GM13977 (cell line): ENCODE data around the gene SUMO4.

ENCODE experiments used
- DNase-seq: peaks from one replicate; pipeline ENCODE4 v3.0.0; 2012; ENCODE audit warnings: low spot score
- CTCF ChIP-seq: IDR thresholded peaks from 2 replicates; pipeline ENCODE4 v1.5.1; 2012; ENCODE audit warnings: mild to moderate bottlenecking, control low read depth; ENCODE audit not compliant: insufficient read depth; ENCODE audit errors: extremely low read depth, missing control alignments
- in situ Hi-C: fragments of 300-500 bp; cut with MboI; formaldehyde crosslinking; loops from one replicate; pipeline ENCODE4 v1.12.0; 2022; ENCODE audit warnings: low sequenced_read_pairs, low pct_unique_long_range_greater_than_20kb, mixed read lengths, inconsistent platforms; ENCODE audit not compliant: unreplicated experiment

The SUMO4 gene

DNA sequence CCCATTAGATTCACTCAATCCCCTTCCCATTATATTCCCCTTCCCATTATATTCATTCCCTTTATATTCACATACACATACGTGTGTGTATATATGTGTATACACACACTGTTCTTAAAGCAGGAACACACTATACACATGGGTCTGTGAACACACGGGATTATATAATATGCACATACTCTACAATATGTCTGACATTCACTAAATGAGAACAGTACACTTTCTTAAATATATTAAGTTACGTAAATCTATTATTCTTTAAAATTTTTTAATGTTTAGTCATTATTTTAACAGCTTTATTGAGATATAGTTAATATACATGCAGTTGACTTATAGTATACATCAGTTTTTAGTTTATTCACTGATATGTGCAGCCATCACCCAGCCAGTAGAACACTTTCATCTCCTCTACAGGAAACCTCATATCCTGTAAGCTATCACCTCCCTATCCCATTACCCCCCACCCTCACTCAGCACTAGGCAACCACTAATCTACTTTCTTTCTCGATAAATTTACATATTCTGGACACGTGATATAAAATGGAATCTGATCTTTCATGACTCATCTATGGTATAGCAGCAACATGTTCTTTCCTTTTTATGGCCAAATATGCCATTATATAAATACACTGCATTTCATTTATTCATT, 13.9 kb upstream of the SUMO4 start:
- TF ChIP-seq CTCF: no peak
- in situ Hi-C loops: no loop called here
- no peak for DNase-seq

DNA sequence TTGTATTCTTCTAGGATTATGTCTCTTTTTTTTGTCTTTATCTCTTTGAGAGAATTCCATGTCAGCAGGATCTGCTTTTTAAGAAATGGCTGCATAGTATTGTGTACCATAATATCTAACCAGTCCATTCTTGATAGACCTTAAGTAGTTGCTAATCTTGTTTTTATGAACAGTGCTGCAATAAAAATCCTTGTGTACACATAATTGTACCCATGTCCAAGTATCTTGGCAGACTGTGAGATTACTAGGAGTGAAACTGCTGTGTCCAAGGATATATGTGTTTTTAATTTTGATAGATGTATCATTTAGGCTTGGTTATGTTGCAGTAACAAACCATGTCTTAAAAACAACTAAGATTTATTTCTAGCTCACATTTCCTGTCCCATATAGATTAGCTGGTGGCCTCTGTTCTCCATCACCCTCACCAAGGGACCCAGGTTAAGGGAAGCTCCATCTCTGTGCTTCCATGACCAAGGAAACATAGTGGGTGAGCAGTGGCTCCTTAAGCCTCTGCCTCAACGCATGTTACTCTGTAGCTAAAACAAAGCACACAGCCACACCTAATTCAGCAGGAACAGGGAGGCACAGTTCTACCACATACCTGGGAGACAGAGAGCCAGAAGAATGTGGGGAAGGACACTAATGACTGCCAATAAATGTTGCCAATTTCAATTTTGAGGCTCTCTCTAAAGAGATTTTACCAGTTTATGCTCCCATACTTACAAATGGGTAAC, 12.1 kb upstream of the SUMO4 start:
- DNase-seq: no peak
- no peak for TF ChIP-seq CTCF
- in situ Hi-C loops: no loop called here

GRCh38 chr6:149389509-149390297, 10.4 kb upstream of the SUMO4 start:
- in situ Hi-C loops: no loop called here
- DNase-seq: no peak
- TF ChIP-seq CTCF: no peak

- DNase-seq: no peak
- in situ Hi-C loops: no loop called here
- no peak for TF ChIP-seq CTCF
These were observed 8.0 kb upstream of the SUMO4 start for GRCh38 chr6:149392093-149392492.

DNA sequence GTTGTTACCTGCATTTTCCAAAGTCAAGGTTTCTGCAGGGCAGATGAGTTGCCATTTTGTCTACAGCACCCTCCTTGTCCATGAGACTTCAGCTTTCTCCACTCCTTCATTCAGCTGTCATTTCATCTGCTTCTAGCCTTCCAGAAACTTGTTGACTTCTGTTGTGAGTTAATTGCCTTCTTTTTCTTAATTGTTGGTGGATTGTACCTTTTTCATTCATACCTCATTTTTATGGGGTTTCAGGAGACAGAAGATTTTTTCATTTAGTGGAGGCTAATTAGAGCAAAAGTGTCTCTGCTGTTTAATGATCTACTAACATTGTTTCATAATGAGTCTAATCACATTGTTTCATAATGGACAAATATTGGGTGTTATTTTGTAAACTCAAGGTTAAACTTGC, 7.5 kb upstream of the SUMO4 start:
- TF ChIP-seq CTCF: no peak
- in situ Hi-C loops: no loop called here
- no peak for DNase-seq

DNA sequence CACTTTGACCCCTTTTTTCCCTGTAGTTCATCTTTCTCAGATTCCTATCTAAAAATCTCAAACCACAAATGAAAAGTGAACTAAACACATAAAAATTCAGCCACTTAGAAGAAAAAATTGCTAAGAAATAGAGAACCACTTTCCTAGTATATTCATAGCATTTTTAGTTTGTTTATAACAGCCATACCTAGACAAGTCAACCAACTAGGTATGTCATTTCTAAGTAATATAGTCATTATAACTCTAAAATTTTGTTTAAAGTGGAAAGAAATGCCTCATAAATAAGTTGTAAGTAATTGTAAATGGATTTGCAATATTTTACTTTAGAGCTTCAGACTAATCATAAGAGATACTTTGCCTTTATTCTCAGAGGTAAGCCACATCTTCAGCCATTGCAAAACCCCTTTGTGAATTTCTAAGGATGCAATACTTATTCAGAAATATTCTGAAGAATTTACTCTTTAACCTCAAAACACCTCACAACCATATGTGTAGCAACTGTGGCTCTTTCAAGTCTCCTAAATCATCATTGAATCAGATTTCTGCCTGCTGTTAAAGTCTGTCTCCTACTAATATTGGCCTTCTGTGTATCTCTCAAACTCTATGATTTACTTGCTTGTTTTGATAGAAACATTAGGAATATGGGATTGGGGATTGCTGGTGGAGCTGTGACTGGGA, 6.9 kb upstream of the SUMO4 start:
- in situ Hi-C loops: no loop called here
- DNase-seq: no peak
- no peak for TF ChIP-seq CTCF
